ENCODE data around the gene LAMTOR2.

The LAMTOR2 gene

GRCh38 chr1:156099282-156099681, 44.7 kb downstream of the LAMTOR2 start:
- no peak for DNase-seq

- no peak for DNase-seq
Observed at GRCh38 chr1:156100205-156100995, 45.8 kb downstream of the LAMTOR2 start.

GRCh38 chr1:156101880-156102279, 47.3 kb downstream of the LAMTOR2 start:
- no peak for DNase-seq

- DNase-seq, result no peak
Observed at GRCh38 chr1:156102633-156103511, 48.3 kb downstream of the LAMTOR2 start.

GRCh38 chr1:156103521-156103947, 49.0 kb downstream of the LAMTOR2 start:
- DNase-seq, result peak in 1 of 2 donors; percentile 48

GRCh38 chr1:156104065-156104810, 49.7 kb downstream of the LAMTOR2 start:
- peak; percentile 80 to 86 for DNase-seq

GRCh38 chr1:156104861-156105832, 50.6 kb downstream of the LAMTOR2 start:
- peak in 1 of 2 donors; percentile 25 for DNase-seq

GRCh38 chr1:156106624-156107488, 52.3 kb downstream of the LAMTOR2 start:
- DNase-seq, result no peak

- DNase-seq, result no peak
Observed at GRCh38 chr1:156108057-156108456, 53.5 kb downstream of the LAMTOR2 start.
